ENCODE measurements around the gene UBE2I.

Gene UBE2I

GRCh38 chr16:1335996-1336395, 26.6 kb downstream of the UBE2I start (continued):
- TF ChIP-seq ZNF580 (tag by site-specific recombination; IDR thresholded peaks at IDR 0.05): no peak
- no peak for TF ChIP-seq ZSCAN30 (tag by site-specific recombination; IDR thresholded peaks at IDR 0.05)
- no peak for TF ChIP-seq MYNN (tag by site-specific recombination; IDR thresholded peaks at IDR 0.05; ENCODE audit: borderline replicate concordance)
- TF ChIP-seq PRDM10 (tag by site-specific recombination; IDR thresholded peaks at IDR 0.05): peak; percentile 34; the same call in 1 of the 2 replicates
- no peak for TF ChIP-seq ZBTB44 (tag by site-specific recombination; IDR thresholded peaks at IDR 0.05)
- TF ChIP-seq ZNF341 (tag by site-specific recombination; IDR thresholded peaks at IDR 0.05; ENCODE audit: low read depth): peak; percentile 38; the same call in 1 of the 2 replicates
- TF ChIP-seq ZNF16 (tag by site-specific recombination; IDR thresholded peaks at IDR 0.05; ENCODE audit: low read depth): no peak
- no peak for TF ChIP-seq ZNF596 (tag by site-specific recombination; IDR thresholded peaks at IDR 0.05)
- TF ChIP-seq ZNF239 (tag by site-specific recombination; IDR thresholded peaks at IDR 0.05): no peak
- TF ChIP-seq REPIN1 (tag by site-specific recombination; IDR thresholded peaks at IDR 0.05; ENCODE audit: low read depth): no peak
- no peak for TF ChIP-seq MZF1 (tag by site-specific recombination; IDR thresholded peaks at IDR 0.05; ENCODE audit: borderline replicate concordance)
- no peak for TF ChIP-seq ZNF366 (tag by site-specific recombination; conservative IDR thresholded peaks at IDR 0.05)
- no peak for TF ChIP-seq ZNF776 (tag by site-specific recombination; IDR thresholded peaks at IDR 0.05; ENCODE audit: borderline replicate concordance)
- no peak for TF ChIP-seq ZNF24 (tag by site-specific recombination; IDR thresholded peaks at IDR 0.05)
- no peak for TF ChIP-seq KLF7 (tag by site-specific recombination; IDR thresholded peaks at IDR 0.05; ENCODE audit: borderline replicate concordance)

GRCh38 chr16:1336619-1337018, 27.2 kb downstream of the UBE2I start:
- no peaks in the 10 kb centered on the region for H3K9me3 ChIP-seq (ENCODE audit: control insufficient read depth, insufficient read depth, low read depth, low read length)
- H3K4me1 ChIP-seq (ENCODE audit: control insufficient read depth, insufficient read depth, low read length): peaks cover 2% of the 10 kb centered on the region; the same call in 1 of the 2 replicates
- CTCF ChIA-PET: no interaction called here
- POLR2A ChIA-PET: interaction anchor here (1.0 kb wide), 1 partner anchor 10 kb away, joined by 3 read pairs; no protein-coding TSS in a partner anchor
- H3K36me3 ChIP-seq (ENCODE audit: control insufficient read depth in 2 of 2, insufficient read depth in 1 of 2, low read length in 2 of 2): no peaks in the 10 kb centered on the region
- no peak overlapping the region for H3K27ac ChIP-seq (ENCODE audit: extremely low read depth, low read depth, low read length)
- no peak overlapping the region for H3K4me3 ChIP-seq (ENCODE audit: low read depth, low read length)
- TF ChIP-seq ZNF549 (tag by site-specific recombination; IDR thresholded peaks at IDR 0.05) (no peak), TRIM28 (IDR thresholded peaks at IDR 0.05; ENCODE audit: borderline replicate concordance, low read length) (no peak), OSR2 (tag by site-specific recombination; IDR thresholded peaks at IDR 0.05) (no peak), ZBTB17 (tag by site-specific recombination; IDR thresholded peaks at IDR 0.05) (no peak), ZNF560 (tag by site-specific recombination; IDR thresholded peaks at IDR 0.05; ENCODE audit: borderline replicate concordance) (no peak), BCL6B (tag by site-specific recombination; IDR thresholded peaks at IDR 0.05) (no peak), SALL2 (tag by site-specific recombination; IDR thresholded peaks at IDR 0.05; ENCODE audit: borderline replicate concordance) (no peak), ZNF768 (tag by site-specific recombination; IDR thresholded peaks at IDR 0.05) (no peak), HIC1 (tag by site-specific recombination; IDR thresholded peaks at IDR 0.05) (peak; percentile 36; the same call in 1 of the 2 replicates), ZNF214 (tag by site-specific recombination; IDR thresholded peaks at IDR 0.05; ENCODE audit: borderline replicate concordance) (no peak), ZFHX2 (tag by site-specific recombination; conservative IDR thresholded peaks at IDR 0.05) (peak; percentile 54), ZNF366 (tag by site-specific recombination; conservative IDR thresholded peaks at IDR 0.05) (no peak), ZFP41 (tag by site-specific recombination; IDR thresholded peaks at IDR 0.05; ENCODE audit: borderline replicate concordance) (no peak), ZNF830 (tag by site-specific recombination; IDR thresholded peaks at IDR 0.05; ENCODE audit: low read depth) (no peak)

Measured in HEK293 (cell line).